PC-3 (cell line): Measurements from ENCODE around the gene SDCBP2.

ENCODE experiments used
- EZH2 ChIP-seq: fragments of 300-600 bp; sonication (generic); IDR thresholded peaks from one replicate; pipeline ENCODE4 v1.6.1; 2017; ENCODE audit warnings: antibody characterized with exemption, mild to moderate bottlenecking, low read length; ENCODE audit not compliant: unreplicated experiment
- TF ChIP-seq, protein P1 (sequence below): fragments of 300-600 bp; sonication (generic); conservative IDR thresholded peaks from 2 replicates; pipeline ENCODE4 v1.5.1; 2017; ENCODE audit warnings: antibody characterized with exemption, low read depth, mild to moderate bottlenecking, low read length

DNA sequence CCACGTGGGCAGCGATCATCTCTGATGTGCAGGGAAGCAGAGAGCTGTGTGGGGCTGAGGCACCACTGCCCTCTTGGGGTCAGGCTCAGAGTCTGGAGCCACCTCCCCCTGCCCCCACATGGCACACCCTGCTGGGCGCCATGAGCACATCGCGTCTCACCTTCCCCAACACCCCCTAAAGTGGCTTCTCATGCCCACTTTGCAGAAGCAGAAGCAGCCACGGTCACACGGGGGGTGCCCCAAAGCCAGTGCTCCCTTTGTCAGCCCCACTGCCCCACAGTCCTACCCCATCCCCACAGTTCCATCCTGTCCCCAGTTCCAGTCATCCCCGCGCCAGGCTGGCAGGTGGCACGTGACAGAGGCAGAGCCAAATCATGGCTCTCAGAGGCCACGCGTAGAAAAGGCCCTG, 19.5 kb downstream of the SDCBP2 start:
- TF ChIP-seq, protein P1, sequence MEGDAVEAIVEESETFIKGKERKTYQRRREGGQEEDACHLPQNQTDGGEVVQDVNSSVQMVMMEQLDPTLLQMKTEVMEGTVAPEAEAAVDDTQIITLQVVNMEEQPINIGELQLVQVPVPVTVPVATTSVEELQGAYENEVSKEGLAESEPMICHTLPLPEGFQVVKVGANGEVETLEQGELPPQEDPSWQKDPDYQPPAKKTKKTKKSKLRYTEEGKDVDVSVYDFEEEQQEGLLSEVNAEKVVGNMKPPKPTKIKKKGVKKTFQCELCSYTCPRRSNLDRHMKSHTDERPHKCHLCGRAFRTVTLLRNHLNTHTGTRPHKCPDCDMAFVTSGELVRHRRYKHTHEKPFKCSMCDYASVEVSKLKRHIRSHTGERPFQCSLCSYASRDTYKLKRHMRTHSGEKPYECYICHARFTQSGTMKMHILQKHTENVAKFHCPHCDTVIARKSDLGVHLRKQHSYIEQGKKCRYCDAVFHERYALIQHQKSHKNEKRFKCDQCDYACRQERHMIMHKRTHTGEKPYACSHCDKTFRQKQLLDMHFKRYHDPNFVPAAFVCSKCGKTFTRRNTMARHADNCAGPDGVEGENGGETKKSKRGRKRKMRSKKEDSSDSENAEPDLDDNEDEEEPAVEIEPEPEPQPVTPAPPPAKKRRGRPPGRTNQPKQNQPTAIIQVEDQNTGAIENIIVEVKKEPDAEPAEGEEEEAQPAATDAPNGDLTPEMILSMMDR: no peak
- no peak for TF ChIP-seq EZH2
